Measurements from ENCODE around the gene SRPRB.

SRPRB gene

GRCh38 chr3:133856316-133856715 lies 50.7 kb downstream of the SRPRB start:
- H3K4me3 Mint-ChIP-seq, result no peak overlapping the region
- H3K27ac Mint-ChIP-seq, result no peak overlapping the region
- H3K4me1 Mint-ChIP-seq, result no peaks in the 10 kb centered on the region
- no peaks in the 10 kb centered on the region for H3K36me3 Mint-ChIP-seq (ENCODE audit: low read depth)
- H3K27me3 Mint-ChIP-seq (ENCODE audit: low read depth), result no peaks in the 10 kb centered on the region
- no peaks in the 10 kb centered on the region for H3K9me3 Mint-ChIP-seq
- TF ChIP-seq, protein P1, sequence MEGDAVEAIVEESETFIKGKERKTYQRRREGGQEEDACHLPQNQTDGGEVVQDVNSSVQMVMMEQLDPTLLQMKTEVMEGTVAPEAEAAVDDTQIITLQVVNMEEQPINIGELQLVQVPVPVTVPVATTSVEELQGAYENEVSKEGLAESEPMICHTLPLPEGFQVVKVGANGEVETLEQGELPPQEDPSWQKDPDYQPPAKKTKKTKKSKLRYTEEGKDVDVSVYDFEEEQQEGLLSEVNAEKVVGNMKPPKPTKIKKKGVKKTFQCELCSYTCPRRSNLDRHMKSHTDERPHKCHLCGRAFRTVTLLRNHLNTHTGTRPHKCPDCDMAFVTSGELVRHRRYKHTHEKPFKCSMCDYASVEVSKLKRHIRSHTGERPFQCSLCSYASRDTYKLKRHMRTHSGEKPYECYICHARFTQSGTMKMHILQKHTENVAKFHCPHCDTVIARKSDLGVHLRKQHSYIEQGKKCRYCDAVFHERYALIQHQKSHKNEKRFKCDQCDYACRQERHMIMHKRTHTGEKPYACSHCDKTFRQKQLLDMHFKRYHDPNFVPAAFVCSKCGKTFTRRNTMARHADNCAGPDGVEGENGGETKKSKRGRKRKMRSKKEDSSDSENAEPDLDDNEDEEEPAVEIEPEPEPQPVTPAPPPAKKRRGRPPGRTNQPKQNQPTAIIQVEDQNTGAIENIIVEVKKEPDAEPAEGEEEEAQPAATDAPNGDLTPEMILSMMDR (IDR thresholded peaks at IDR 0.05; ENCODE audit: unreplicated experiment in 3 of 3), result no peak

DNA sequence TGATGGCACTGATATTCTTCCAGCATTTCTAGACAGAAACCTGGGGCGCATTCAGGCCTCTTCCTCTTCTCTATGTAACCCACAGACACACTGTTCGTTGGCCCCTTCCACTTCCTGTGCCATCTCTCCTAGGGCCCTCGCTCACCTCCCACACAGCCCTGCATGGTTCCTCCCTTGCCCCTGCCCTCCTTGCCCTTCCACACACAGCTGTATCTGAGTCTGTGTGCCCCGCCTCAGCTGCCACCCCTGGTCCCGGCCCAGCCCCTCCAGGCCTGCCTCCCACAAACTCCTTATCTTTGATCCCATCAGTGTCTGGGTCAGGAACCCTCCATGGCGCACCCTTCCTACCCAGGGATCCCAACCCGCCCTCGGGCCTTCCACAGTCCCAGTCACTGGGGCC lies 52.2 kb downstream of the SRPRB start:
- Mint-ChIP-seq H3K4me1 (peaks cover 6% of the 10 kb centered on the region), H3K4me3 (no peak overlapping the region), H3K9me3 (no peaks in the 10 kb centered on the region), H3K27me3 (ENCODE audit: low read depth) (no peaks in the 10 kb centered on the region), H3K36me3 (ENCODE audit: low read depth) (no peaks in the 10 kb centered on the region), H3K27ac (no peak overlapping the region)
- TF ChIP-seq, protein P1 (IDR thresholded peaks at IDR 0.05; ENCODE audit: unreplicated experiment in 3 of 3), result no peak

GRCh38 chr3:133859381-133860234 lies 54.0 kb downstream of the SRPRB start:
- H3K4me3 Mint-ChIP-seq, result no peak overlapping the region
- H3K27me3 Mint-ChIP-seq (ENCODE audit: low read depth), result no peaks in the 10 kb centered on the region
- H3K36me3 Mint-ChIP-seq (ENCODE audit: low read depth), result no peaks in the 10 kb centered on the region
- H3K4me1 Mint-ChIP-seq, result peaks cover 14% of the 10 kb centered on the region
- no peak overlapping the region for H3K27ac Mint-ChIP-seq
- H3K9me3 Mint-ChIP-seq, result no peaks in the 10 kb centered on the region
- TF ChIP-seq, protein P1 (IDR thresholded peaks at IDR 0.05; ENCODE audit: unreplicated experiment in 3 of 3), result no peak

- Mint-ChIP-seq H3K9me3 (no peaks in the 10 kb centered on the region), H3K27me3 (ENCODE audit: low read depth) (no peaks in the 10 kb centered on the region), H3K27ac (no peak overlapping the region), H3K36me3 (ENCODE audit: low read depth) (no peaks in the 10 kb centered on the region), H3K4me1 (peaks cover 19% of the 10 kb centered on the region), H3K4me3 (no peak overlapping the region)
- TF ChIP-seq, protein P1 (IDR thresholded peaks at IDR 0.05; ENCODE audit: unreplicated experiment in 3 of 3), result no peak
Measured at GRCh38 chr3:133860519-133860918, 54.9 kb downstream of the SRPRB start.

DNA sequence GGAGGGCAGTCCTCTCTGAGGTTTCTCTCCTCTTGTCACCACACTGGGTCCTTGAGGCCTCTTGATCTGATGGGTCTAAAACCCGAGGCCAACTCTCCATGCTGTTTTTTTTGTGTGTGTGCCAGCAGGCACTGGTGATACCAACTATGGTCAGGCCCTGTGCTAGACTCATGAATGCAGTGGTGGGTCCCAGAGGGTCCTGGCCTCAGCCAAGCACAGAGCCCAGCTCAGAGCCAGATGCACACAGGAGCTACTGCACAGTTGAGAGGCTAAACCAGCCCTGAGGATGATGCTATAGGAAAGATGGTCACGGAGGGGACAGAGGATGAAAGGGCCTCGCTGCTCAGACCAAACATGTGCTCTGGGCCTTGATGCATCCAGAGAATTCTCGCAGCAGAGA lies 56.5 kb downstream of the SRPRB start:
- no peak overlapping the region for H3K27ac Mint-ChIP-seq
- H3K27me3 Mint-ChIP-seq (ENCODE audit: low read depth), result peaks cover 7% of the 10 kb centered on the region
- H3K36me3 Mint-ChIP-seq (ENCODE audit: low read depth), result no peaks in the 10 kb centered on the region
- no peak overlapping the region for H3K4me3 Mint-ChIP-seq
- H3K4me1 Mint-ChIP-seq, result peaks cover 19% of the 10 kb centered on the region
- TF ChIP-seq, protein P1 (IDR thresholded peaks at IDR 0.05; ENCODE audit: unreplicated experiment in 3 of 3), result no peak
- H3K9me3 Mint-ChIP-seq, result no peaks in the 10 kb centered on the region

DNA sequence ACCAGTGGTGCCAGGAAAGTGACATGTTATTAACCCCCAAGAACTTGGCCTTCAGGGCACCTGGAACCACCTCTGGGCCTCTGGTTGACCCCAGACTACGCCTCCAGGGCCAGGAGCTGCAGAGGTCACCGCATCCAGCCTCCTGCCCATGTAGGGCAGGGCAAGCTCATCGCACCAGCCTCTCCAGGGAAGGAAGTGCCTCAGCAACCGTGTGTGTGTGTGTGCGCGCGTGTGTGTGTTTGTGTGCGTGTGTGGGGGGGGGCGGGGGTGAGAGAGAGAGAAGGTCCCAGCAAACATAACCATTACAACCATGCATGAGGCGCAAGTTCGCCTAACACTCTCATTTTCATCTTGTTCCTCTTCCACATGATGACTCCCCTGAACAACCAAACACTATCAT lies 58.3 kb downstream of the SRPRB start:
- Mint-ChIP-seq H3K9me3 (no peaks in the 10 kb centered on the region), H3K4me3 (no peak overlapping the region), H3K4me1 (peaks cover 25% of the 10 kb centered on the region), H3K27me3 (ENCODE audit: low read depth) (peaks cover 13% of the 10 kb centered on the region), H3K27ac (no peak overlapping the region), H3K36me3 (ENCODE audit: low read depth) (peaks cover 3% of the 10 kb centered on the region)
- TF ChIP-seq, protein P1 (IDR thresholded peaks at IDR 0.05; ENCODE audit: unreplicated experiment in 3 of 3), result no peak

Data from nephron (organoid).